A673 (cell line): ENCODE data around the gene MAP1LC3B2.

Source experiments
- CTCF ChIP-seq: fragments of 300-800, 200-600 bp; sonication (generic); conservative IDR thresholded peaks from 2 replicates; pipeline ENCODE4 v1.5.1; 2017; ENCODE audit warnings: low read depth, mild to moderate bottlenecking, antibody characterized with exemption, low read length, moderate library complexity, mixed read lengths
- EZH2 ChIP-seq: fragments of 200-600 bp; sonication (generic); IDR thresholded peaks from 2 replicates; pipeline ENCODE4 v1.6.1; 2017; ENCODE audit warnings: borderline replicate concordance, low read depth, mild to moderate bottlenecking, mixed read lengths, antibody characterized with exemption, low read length; ENCODE audit not compliant: poor library complexity, severe bottlenecking

GRCh38 chr12:116556964-116557698 is 2.0 kb upstream of the MAP1LC3B2 start:
- TF ChIP-seq CTCF (no peak), EZH2 (no peak)
